ENCODE data around the gene PRSS1. TPM values are rescaled to one million over a fixed set of nuclear protein-coding genes. Genes with fewer than 3 reads are reported as not detected.
"Not testable (repeated sequence)": the region's sequence is repeated elsewhere in the genome, so short reads cannot be mapped to it uniquely, and the experiment has no call there.

Gene PRSS1
- total RNA-seq, 1 donor from 2014 or later, result under 0.01 TPM

- FAIRE-seq (no peak), DNase-seq (ENCODE audit: low read depth) (peak; percentile 33)
- TF ChIP-seq CTCF (IDR thresholded peaks at IDR 0.05; ENCODE audit: insufficient read depth, low read length, severe bottlenecking), result no peak
- Histone ChIP-seq H3K4me3 (ENCODE audit: low read depth, low read length) (no peak overlapping the region), H3K27me3 (ENCODE audit: control insufficient read depth, insufficient read depth, low read length) (peaks cover 2% of the 10 kb centered on the region), H3K36me3 (ENCODE audit: control insufficient read depth, insufficient read depth, low read length) (no peaks in the 10 kb centered on the region)
These were observed 10.9 kb downstream of the PRSS1 start for GRCh38 chr7:142760071-142760642.

- H3K36me3 ChIP-seq (ENCODE audit: control insufficient read depth, insufficient read depth, low read length); H3K27me3 ChIP-seq (ENCODE audit: control insufficient read depth, insufficient read depth, low read length); H3K4me3 ChIP-seq (ENCODE audit: low read depth, low read length); FAIRE-seq: not testable (repeated sequence)
- peak; percentile 18 for DNase-seq (ENCODE audit: low read depth)
These were observed 12.3 kb downstream of the PRSS1 start for GRCh38 chr7:142761606-142762005.

- no peaks in the 10 kb centered on the region for H3K36me3 ChIP-seq (ENCODE audit: control insufficient read depth, insufficient read depth, low read length)
- FAIRE-seq (no peak), DNase-seq (ENCODE audit: low read depth) (no peak)
- no peak for TF ChIP-seq CTCF (IDR thresholded peaks at IDR 0.05; ENCODE audit: insufficient read depth, low read length, severe bottlenecking)
- no peak overlapping the region for H3K4me3 ChIP-seq (ENCODE audit: low read depth, low read length)
- peaks cover 2% of the 10 kb centered on the region for H3K27me3 ChIP-seq (ENCODE audit: control insufficient read depth, insufficient read depth, low read length)
These were observed 12.8 kb downstream of the PRSS1 start for GRCh38 chr7:142762104-142762503.

- no peak for DNase-seq (ENCODE audit: low read depth)
- Histone ChIP-seq H3K36me3 (ENCODE audit: control insufficient read depth, insufficient read depth, low read length) (no peaks in the 10 kb centered on the region), H3K27me3 (ENCODE audit: control insufficient read depth, insufficient read depth, low read length) (peaks cover 2% of the 10 kb centered on the region), H3K4me3 (ENCODE audit: low read depth, low read length) (no peak overlapping the region)
- TF ChIP-seq CTCF (IDR thresholded peaks at IDR 0.05; ENCODE audit: insufficient read depth, low read length, severe bottlenecking), result no peak
- no peak for FAIRE-seq
These were observed 18.2 kb downstream of the PRSS1 start for GRCh38 chr7:142767451-142767850.

- no peak for TF ChIP-seq CTCF (IDR thresholded peaks at IDR 0.05; ENCODE audit: insufficient read depth, low read length, severe bottlenecking)
- FAIRE-seq, result peak; percentile 55
- no peaks in the 10 kb centered on the region for H3K36me3 ChIP-seq (ENCODE audit: control insufficient read depth, insufficient read depth, low read length)
- no peak for DNase-seq (ENCODE audit: low read depth)
- H3K27me3 ChIP-seq (ENCODE audit: control insufficient read depth, insufficient read depth, low read length), result peaks cover 2% of the 10 kb centered on the region
- H3K4me3 ChIP-seq (ENCODE audit: low read depth, low read length), result no peak overlapping the region
These were observed 18.6 kb downstream of the PRSS1 start for GRCh38 chr7:142767861-142768260.

GRCh38 chr7:142768885-142769284 lies 19.6 kb downstream of the PRSS1 start:
- not testable (repeated sequence) for DNase-seq (ENCODE audit: low read depth); H3K4me3 ChIP-seq (ENCODE audit: low read depth, low read length); H3K36me3 ChIP-seq (ENCODE audit: control insufficient read depth, insufficient read depth, low read length); H3K27me3 ChIP-seq (ENCODE audit: control insufficient read depth, insufficient read depth, low read length); FAIRE-seq

GRCh38 chr7:142770661-142771352 lies 21.5 kb downstream of the PRSS1 start, which contains the start of gene PRSS2:
PRSS2 (plus strand) TSS chr7:142770970; CDS start chr7:142770983, 13 bp downstream.
- Histone ChIP-seq H3K27me3 (ENCODE audit: control insufficient read depth, insufficient read depth, low read length) (peaks cover 2% of the 10 kb centered on the region), H3K4me3 (ENCODE audit: low read depth, low read length) (no peak within 1 kb of the TSS), H3K36me3 (ENCODE audit: control insufficient read depth, insufficient read depth, low read length) (no peaks in the 10 kb centered on the region)
- FAIRE-seq (no peak), DNase-seq (ENCODE audit: low read depth) (no peak)
- TF ChIP-seq CTCF (IDR thresholded peaks at IDR 0.05; ENCODE audit: insufficient read depth, low read length, severe bottlenecking), result no peak

All from bronchial epithelial cell (primary cell).